ENCODE measurements around the gene TFB1M.
A peak's percentile ranks its signal among the peaks of the same experiment; 100 is the strongest.
"Not testable (repeated sequence)": the region's sequence is repeated elsewhere in the genome, so short reads cannot be mapped to it uniquely, and the experiment has no call there.

The TFB1M gene

GRCh38 chr6:155329460-155330132 is 15.3 kb upstream of the TFB1M start:
- DNase-seq (ENCODE audit: low spot score): no peak

- peak; percentile 96 for DNase-seq (ENCODE audit: low spot score)
These were observed 14.5 kb upstream of the TFB1M start for GRCh38 chr6:155328539-155329459.

GRCh38 chr6:155328074-155328538 is 13.8 kb upstream of the TFB1M start:
- no peak for DNase-seq (ENCODE audit: low spot score)

GRCh38 chr6:155327326-155328073 is 13.2 kb upstream of the TFB1M start:
- DNase-seq (ENCODE audit: low spot score): peak; percentile 76

GRCh38 chr6:155325700-155326516 is 11.6 kb upstream of the TFB1M start:
- DNase-seq (ENCODE audit: low spot score): no peak

GRCh38 chr6:155324993-155325392 is 10.7 kb upstream of the TFB1M start:
- DNase-seq (ENCODE audit: low spot score): no peak

GRCh38 chr6:155324172-155324571 is 9.9 kb upstream of the TFB1M start:
- DNase-seq (ENCODE audit: low spot score): no peak

GRCh38 chr6:155319902-155320301 is 5.6 kb upstream of the TFB1M start:
- DNase-seq (ENCODE audit: low spot score): no peak

GRCh38 chr6:155317186-155317585 is 2.9 kb upstream of the TFB1M start:
- no peak for DNase-seq (ENCODE audit: low spot score)

GRCh38 chr6:155316419-155316818 is 2.1 kb upstream of the TFB1M start:
- no peak for DNase-seq (ENCODE audit: low spot score)

- DNase-seq (ENCODE audit: low spot score): no peak
These were observed 1.2 kb upstream of the TFB1M start for GRCh38 chr6:155315516-155315871.

GRCh38 chr6:155314773-155315515 is 660 bp upstream of the TFB1M start:
- DNase-seq (ENCODE audit: low spot score): peak; percentile 89

GRCh38 chr6:155313602-155314091 is 637 bp downstream of the TFB1M start:
- DNase-seq (ENCODE audit: low spot score): peak; percentile 33

- DNase-seq (ENCODE audit: low spot score): not testable (repeated sequence)
These were observed 1.3 kb downstream of the TFB1M start for GRCh38 chr6:155312950-155313349.

- no peak for DNase-seq (ENCODE audit: low spot score)
These were observed 2.7 kb downstream of the TFB1M start for GRCh38 chr6:155311583-155311982.

GRCh38 chr6:155311086-155311485 is 3.2 kb downstream of the TFB1M start:
- no peak for DNase-seq (ENCODE audit: low spot score)

- DNase-seq (ENCODE audit: low spot score): no peak
These were observed 3.7 kb downstream of the TFB1M start for GRCh38 chr6:155310596-155310995.

GRCh38 chr6:155309150-155309549 is 5.1 kb downstream of the TFB1M start:
- no peak for DNase-seq (ENCODE audit: low spot score)

- DNase-seq (ENCODE audit: low spot score): no peak
These were observed 7.3 kb downstream of the TFB1M start for GRCh38 chr6:155306958-155307357.

- DNase-seq (ENCODE audit: low spot score): no peak
These were observed 10.9 kb downstream of the TFB1M start for GRCh38 chr6:155303361-155303870.

GRCh38 chr6:155301867-155302266 is 12.4 kb downstream of the TFB1M start:
- DNase-seq (ENCODE audit: low spot score): no peak

All from SW480 (cell line).